ENCODE results near the gene MICB. TPM values are rescaled to one million over a fixed set of nuclear protein-coding genes. Genes with fewer than 3 reads are reported as not detected.
A peak's percentile ranks its signal among the peaks of the same experiment; 100 is the strongest.

MICB gene
- total and polyA plus RNA-seq, 4 donors, result 3.8 to 10.2 (median 7.4) TPM

- Histone ChIP-seq H3K4me3 (no peak overlapping the region), H3K36me3 (ENCODE audit: control insufficient read depth in 4 of 4, insufficient read depth in 4 of 4, low read length in 4 of 4) (peaks cover 0 to 7% (median 0%) of the 10 kb centered on the region in 4 donors), H3K27me3 (ENCODE audit: control insufficient read depth in 3 of 3, insufficient read depth in 3 of 3, low read length in 2 of 3) (no peaks in the 10 kb centered on the region), H3K4me1 (ENCODE audit: control insufficient read depth in 5 of 5, insufficient read depth in 5 of 5, low read length in 5 of 5) (peaks cover 0 to 22% (median 0%) of the 10 kb centered on the region in 5 donors), H3K27ac (ENCODE audit: low read depth in 1 of 2, low read length in 1 of 2) (no peak overlapping the region), H3K9ac (ENCODE audit: insufficient read depth in 1 of 2, low read length in 2 of 2) (no peak overlapping the region), H3K9me3 (ENCODE audit: control insufficient read depth in 4 of 4, insufficient read depth in 3 of 4, low read length in 3 of 4) (no peaks in the 10 kb centered on the region)
- WGBS, 2 donors, result 94 to 97% methylated on average over 5 of the region's 5 CpGs
- TF ChIP-seq CTCF (IDR thresholded peaks at IDR 0.05; ENCODE audit: control extremely low read depth, extremely low read depth), result no peak
- no peak for DNase-seq
- ATAC-seq (ENCODE audit: insufficient read depth, low FRiP score), result no peak
Measured at GRCh38 chr6:31465718-31466117, 32.2 kb upstream of the MICB start.

GRCh38 chr6:31466466-31466865 lies 31.5 kb upstream of the MICB start:
- Histone ChIP-seq H3K4me3 (no peak overlapping the region), H3K36me3 (ENCODE audit: control insufficient read depth in 4 of 4, insufficient read depth in 4 of 4, low read length in 4 of 4) (peaks cover 0 to 7% (median 0%) of the 10 kb centered on the region in 4 donors), H3K27me3 (ENCODE audit: control insufficient read depth in 3 of 3, insufficient read depth in 3 of 3, low read length in 2 of 3) (no peaks in the 10 kb centered on the region), H3K9ac (ENCODE audit: insufficient read depth in 1 of 2, low read length in 2 of 2) (no peak overlapping the region), H3K9me3 (ENCODE audit: control insufficient read depth in 4 of 4, insufficient read depth in 3 of 4, low read length in 3 of 4) (no peaks in the 10 kb centered on the region), H3K4me1 (ENCODE audit: control insufficient read depth in 5 of 5, insufficient read depth in 5 of 5, low read length in 5 of 5) (peaks cover 0 to 22% (median 0%) of the 10 kb centered on the region in 5 donors), H3K27ac (ENCODE audit: low read depth in 1 of 2, low read length in 1 of 2) (no peak overlapping the region)
- WGBS, 2 donors, result 72 to 94% methylated on average over 4 of the region's 4 CpGs
- ATAC-seq (ENCODE audit: insufficient read depth, low FRiP score), result no peak
- TF ChIP-seq CTCF (IDR thresholded peaks at IDR 0.05; ENCODE audit: control extremely low read depth, extremely low read depth), result no peak
- no peak for DNase-seq

- Histone ChIP-seq H3K9me3 (ENCODE audit: control insufficient read depth in 4 of 4, insufficient read depth in 3 of 4, low read length in 3 of 4) (no peaks in the 10 kb centered on the region), H3K4me1 (ENCODE audit: control insufficient read depth in 5 of 5, insufficient read depth in 5 of 5, low read length in 5 of 5) (peaks cover 0 to 22% (median 0%) of the 10 kb centered on the region in 5 donors), H3K27ac (ENCODE audit: low read depth in 1 of 2, low read length in 1 of 2) (no peak overlapping the region), H3K36me3 (ENCODE audit: control insufficient read depth in 4 of 4, insufficient read depth in 4 of 4, low read length in 4 of 4) (peaks cover 0 to 7% (median 0%) of the 10 kb centered on the region in 4 donors), H3K27me3 (ENCODE audit: control insufficient read depth in 3 of 3, insufficient read depth in 3 of 3, low read length in 2 of 3) (no peaks in the 10 kb centered on the region), H3K9ac (ENCODE audit: insufficient read depth in 1 of 2, low read length in 2 of 2) (no peak overlapping the region), H3K4me3 (no peak overlapping the region)
- ATAC-seq (ENCODE audit: insufficient read depth, low FRiP score) (no peak), DNase-seq (no peak)
- 75 to 78% methylated on average over 8 of the region's 8 CpGs for whole genome bisulfite sequencing, 2 donors
- TF ChIP-seq CTCF (IDR thresholded peaks at IDR 0.05; ENCODE audit: control extremely low read depth, extremely low read depth), result no peak
Measured at GRCh38 chr6:31467151-31467550, 30.8 kb upstream of the MICB start.

GRCh38 chr6:31468311-31468710 lies 29.6 kb upstream of the MICB start:
- ATAC-seq (ENCODE audit: insufficient read depth, low FRiP score) (no peak), DNase-seq (peak in 1 of 3 donors; percentile 7)
- Histone ChIP-seq H3K36me3 (ENCODE audit: control insufficient read depth in 4 of 4, insufficient read depth in 4 of 4, low read length in 4 of 4) (peaks cover 0 to 7% (median 0%) of the 10 kb centered on the region in 4 donors), H3K27ac (ENCODE audit: low read depth in 1 of 2, low read length in 1 of 2) (no peak overlapping the region), H3K4me1 (ENCODE audit: control insufficient read depth in 5 of 5, insufficient read depth in 5 of 5, low read length in 5 of 5) (peaks cover 0 to 23% (median 0%) of the 10 kb centered on the region in 5 donors), H3K4me3 (no peak overlapping the region), H3K27me3 (ENCODE audit: control insufficient read depth in 3 of 3, insufficient read depth in 3 of 3, low read length in 2 of 3) (no peaks in the 10 kb centered on the region), H3K9me3 (ENCODE audit: control insufficient read depth in 4 of 4, insufficient read depth in 3 of 4, low read length in 3 of 4) (no peaks in the 10 kb centered on the region), H3K9ac (ENCODE audit: insufficient read depth in 1 of 2, low read length in 2 of 2) (no peak overlapping the region)
- TF ChIP-seq CTCF (IDR thresholded peaks at IDR 0.05; ENCODE audit: control extremely low read depth, extremely low read depth), result no peak
- WGBS, 2 donors, result 94 to 96% methylated on average over 2 of the region's 2 CpGs
